GM21825 (cell line): ENCODE results near the gene CTDSPL.

ENCODE experiments used
- ATAC-seq: cut with Tn5 transposase; IDR thresholded peaks from one replicate; pipeline ENCODE4 v1.9.1; 2021; ENCODE audit warnings: mild to moderate bottlenecking, moderate library complexity; ENCODE audit not compliant: unreplicated experiment

The CTDSPL gene

GRCh38 chr3:37941608-37942508 is 80.2 kb downstream of the CTDSPL start:
- no peak for ATAC-seq

- ATAC-seq, result no peak
Measured at GRCh38 chr3:37942646-37943045, 81.0 kb downstream of the CTDSPL start.

GRCh38 chr3:37943126-37943525 is 81.4 kb downstream of the CTDSPL start:
- no peak for ATAC-seq

- ATAC-seq, result no peak
Measured at GRCh38 chr3:37943631-37944314, 82.1 kb downstream of the CTDSPL start.

- no peak for ATAC-seq
Measured at GRCh38 chr3:37944391-37944842, 82.7 kb downstream of the CTDSPL start.

- ATAC-seq, result no peak
Measured at GRCh38 chr3:37945156-37945806, 83.6 kb downstream of the CTDSPL start.

GRCh38 chr3:37945807-37946530 is 84.3 kb downstream of the CTDSPL start:
- no peak for ATAC-seq

GRCh38 chr3:37946531-37946889 is 84.8 kb downstream of the CTDSPL start:
- no peak for ATAC-seq

- ATAC-seq, result no peak
Measured at GRCh38 chr3:37949866-37950265, 88.2 kb downstream of the CTDSPL start.

GRCh38 chr3:37952564-37952963 is 90.9 kb downstream of the CTDSPL start:
- no peak for ATAC-seq

GRCh38 chr3:37953226-37953625 is 91.5 kb downstream of the CTDSPL start:
- ATAC-seq, result no peak

- no peak for ATAC-seq
Measured at GRCh38 chr3:37953707-37954394, 92.2 kb downstream of the CTDSPL start.

- ATAC-seq, result no peak
Measured at GRCh38 chr3:37954881-37955280, 93.2 kb downstream of the CTDSPL start.

- no peak for ATAC-seq
Measured at GRCh38 chr3:37955918-37956707, 94.4 kb downstream of the CTDSPL start.

GRCh38 chr3:37956723-37957538 is 95.3 kb downstream of the CTDSPL start:
- ATAC-seq, result no peak

GRCh38 chr3:37957539-37957936 is 95.9 kb downstream of the CTDSPL start:
- ATAC-seq, result no peak

GRCh38 chr3:37961622-37962431 is 100.1 kb downstream of the CTDSPL start:
- no peak for ATAC-seq

GRCh38 chr3:37963016-37963415 is 101.3 kb downstream of the CTDSPL start:
- ATAC-seq, result no peak
